Stimulated activated CD4-positive, alpha-beta T cell treated with anti-CD3 and anti-CD28 coated beads, Interleukin-1b, Interleukin-23, amount 100 ng/mL, for 1 hour (primary cell): ENCODE data around the gene C17orf67.
A peak's percentile ranks its signal among the peaks of the same experiment; 100 is the strongest.

Source experiments
- DNase-seq, 2 donors: peaks; one replicate each; pipeline ENCODE4 v3.0.0-alpha.2; 2020; ENCODE audit warnings: low read depth in 2 of 2

C17orf67 gene

DNA sequence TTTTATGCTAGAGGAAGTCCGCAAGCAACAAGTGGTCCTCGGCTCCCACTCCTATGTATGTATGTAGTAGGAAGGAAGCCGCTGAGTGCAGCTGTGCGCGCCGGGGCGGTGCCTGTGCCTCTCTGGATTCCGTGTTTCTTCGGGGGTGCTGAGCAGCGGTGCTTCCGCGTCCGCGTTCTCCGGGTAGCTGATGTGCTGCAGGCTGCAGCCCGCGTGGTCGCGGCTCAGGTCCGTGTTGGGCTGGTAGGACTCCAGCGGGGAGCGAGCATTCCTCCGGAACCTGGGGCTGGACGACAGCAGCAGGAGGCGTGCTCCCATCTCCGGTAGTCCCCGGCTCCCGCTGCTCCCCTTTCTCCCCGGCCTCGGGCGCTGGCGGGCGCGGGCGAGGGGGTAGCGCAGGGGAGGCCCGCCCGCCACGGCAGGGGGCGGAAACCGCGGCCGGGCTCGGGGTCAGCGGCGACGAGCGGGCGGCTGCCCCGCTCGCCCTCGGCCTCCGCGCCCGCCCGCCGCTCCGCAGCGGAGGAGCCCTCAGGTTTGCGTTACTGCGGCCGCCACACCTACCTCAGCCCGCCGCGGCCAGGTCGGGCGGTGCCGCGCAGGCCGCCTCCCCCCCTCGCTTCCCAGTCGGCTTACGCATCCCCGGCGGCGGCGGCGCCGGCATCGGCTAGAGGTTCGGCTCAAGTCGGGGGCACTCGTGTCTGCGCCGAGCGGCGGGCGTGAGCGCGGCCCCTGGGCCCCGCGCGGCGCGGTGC, 487 bp downstream of the C17orf67 start:
- DNase-seq, result peak; percentile 29 to 31

DNA sequence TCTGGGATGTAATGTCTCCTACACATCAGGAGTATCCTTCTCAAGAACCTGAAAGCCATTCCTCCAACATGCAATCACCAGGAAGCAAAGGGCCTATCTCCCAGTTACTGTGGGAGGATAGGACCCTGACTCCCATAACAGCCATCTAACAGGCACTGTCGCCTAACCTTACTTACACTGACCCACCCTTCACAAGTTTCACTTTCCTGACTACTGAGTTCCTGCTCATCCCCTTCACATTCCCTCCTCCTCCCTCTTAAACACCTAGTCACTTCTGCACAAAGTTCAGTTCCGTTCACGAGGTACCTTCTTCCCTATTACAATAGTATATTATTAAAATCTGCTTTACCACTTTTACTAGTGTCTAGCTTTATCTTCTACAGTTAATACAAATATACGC, 1.3 kb downstream of the C17orf67 start:
- no peak for DNase-seq

DNA sequence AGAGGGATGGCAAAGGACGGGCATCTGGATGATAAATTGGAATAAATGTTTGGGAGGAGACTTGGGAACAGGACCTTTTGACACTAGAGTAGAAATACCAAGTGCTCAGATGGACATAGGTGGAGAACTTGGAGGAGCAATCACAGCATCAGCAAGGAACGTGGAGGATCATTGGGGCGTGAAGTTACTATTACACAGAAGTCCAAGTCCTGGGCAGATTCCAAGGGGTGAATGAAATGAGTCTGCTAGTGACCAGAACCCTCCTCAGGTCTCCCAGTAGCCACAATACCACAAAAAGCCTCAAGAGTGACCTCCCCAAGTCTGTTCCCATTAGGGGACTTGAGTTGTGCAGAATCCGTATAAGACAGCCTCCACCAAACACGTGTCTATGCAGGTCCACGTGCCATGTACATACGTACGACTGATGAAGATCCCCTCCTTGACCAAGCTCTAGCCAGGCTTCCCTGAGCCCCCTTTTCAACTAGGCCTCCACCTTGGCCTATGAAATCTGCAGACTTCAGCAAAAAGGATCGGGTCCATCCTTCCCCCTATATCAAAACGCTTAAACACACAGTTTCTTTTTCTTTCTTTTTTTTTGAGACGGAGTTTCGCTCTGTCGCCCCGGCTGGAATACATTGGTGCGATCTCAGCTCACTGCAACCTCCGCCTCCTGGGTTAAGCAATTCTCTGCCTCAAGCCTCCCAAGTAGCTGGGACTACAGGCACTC, 2.2 kb downstream of the C17orf67 start:
- no peak for DNase-seq

DNA sequence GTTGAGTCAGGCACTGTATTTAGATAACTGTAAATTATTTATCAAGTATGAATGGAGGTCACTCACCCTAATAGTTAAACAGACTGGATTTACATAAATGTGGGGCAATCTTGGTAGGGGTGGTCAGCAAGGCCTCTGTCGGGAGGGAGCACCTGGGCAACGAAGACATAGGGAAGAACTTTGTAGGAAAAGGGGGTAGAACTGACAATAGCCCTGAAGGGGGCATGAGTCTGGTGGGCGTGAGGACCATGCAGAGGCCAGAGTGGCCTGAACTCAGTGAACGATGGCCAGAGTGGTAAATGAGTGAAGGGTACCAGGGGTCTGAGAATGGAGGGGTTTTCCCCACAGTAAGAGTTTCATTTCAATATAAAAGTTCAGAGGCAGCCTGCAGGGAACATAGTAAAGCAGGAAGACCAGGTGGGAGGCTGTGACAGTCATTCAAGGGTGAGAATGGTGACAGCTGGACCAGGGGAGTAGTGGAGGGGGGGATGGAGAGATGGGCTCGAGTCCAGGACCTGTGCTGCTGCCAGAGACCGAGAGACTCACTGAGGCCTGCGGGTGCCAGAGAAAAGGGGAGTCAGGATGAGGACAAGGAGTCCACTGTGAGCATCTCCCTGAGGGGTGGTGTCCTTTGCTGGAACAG, 2.9 kb downstream of the C17orf67 start:
- no peak for DNase-seq

DNA sequence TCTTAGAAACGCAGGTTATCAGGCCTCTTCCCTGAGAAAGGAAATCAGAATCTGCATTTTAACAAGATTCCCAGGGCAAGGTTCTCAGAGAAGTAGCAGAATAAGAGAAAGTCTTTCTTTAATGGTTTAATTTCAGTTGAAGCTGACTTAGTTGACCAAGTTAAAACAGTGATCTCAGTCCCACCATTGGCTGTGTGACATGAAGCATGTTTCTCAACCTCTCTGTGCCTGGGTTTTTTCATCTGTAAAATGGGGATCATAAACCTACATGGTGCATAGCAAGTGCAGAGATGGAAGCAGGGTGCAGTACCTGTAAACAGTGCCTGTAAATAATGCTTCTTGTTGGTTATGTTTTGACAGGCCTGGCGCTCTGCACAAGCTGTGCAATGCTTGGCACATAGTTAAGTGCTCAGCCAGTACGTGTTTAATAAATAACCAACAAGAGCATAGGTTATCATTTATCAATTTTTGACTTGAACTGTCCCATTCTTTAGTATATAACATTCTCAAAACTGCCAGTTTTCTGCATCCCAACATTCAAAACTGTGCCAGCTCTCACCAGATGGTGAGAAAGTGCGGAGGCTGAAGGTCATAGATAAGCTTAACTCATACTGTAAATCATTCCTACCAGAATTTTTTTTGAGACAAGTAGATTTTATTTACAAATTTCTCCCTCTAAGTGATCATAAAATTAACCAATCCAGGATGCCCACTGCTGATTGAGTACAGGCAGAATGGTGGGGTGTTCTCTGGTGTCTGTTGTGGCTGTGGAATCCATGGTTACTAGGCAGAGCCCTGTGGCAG, 6.9 kb downstream of the C17orf67 start:
- no peak for DNase-seq

DNA sequence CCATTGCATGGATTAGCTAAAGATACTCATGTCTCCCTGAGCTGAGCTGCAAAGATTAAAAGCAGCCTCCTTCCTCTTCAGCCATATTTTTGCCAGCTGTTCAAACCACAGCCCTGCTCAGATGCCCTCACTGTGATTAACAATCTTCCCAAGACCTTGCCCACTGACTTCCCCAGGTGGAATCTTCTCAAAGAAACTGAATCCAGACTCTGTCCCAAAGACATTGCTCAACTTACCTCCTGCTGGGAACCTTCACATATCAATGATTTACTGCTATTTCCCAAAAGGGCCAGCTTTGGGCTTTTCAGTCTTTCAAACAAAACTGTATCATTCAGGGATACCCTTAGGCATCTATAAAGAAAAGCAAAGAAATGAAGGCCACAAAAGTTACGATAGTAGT, 9.2 kb downstream of the C17orf67 start:
- no peak for DNase-seq

DNA sequence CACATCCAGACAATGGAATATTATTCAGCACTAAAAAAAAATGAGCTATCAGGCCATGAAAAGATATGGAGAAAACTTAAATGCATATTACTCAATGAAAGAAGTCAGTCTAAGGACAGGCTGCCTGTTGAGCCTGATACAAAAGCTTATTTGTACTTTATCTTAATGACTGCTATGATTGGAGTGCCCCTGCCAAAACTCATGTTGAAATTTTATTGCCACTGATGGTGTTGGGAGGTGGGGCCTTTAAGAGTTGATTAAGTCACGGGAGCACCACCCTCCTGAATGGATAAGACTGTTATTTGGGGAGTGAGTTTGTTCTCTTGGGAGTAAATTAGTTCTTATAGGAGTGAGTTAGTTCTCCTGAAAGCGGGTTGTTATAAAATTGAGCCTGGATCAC, 9.9 kb downstream of the C17orf67 start:
- no peak for DNase-seq

DNA sequence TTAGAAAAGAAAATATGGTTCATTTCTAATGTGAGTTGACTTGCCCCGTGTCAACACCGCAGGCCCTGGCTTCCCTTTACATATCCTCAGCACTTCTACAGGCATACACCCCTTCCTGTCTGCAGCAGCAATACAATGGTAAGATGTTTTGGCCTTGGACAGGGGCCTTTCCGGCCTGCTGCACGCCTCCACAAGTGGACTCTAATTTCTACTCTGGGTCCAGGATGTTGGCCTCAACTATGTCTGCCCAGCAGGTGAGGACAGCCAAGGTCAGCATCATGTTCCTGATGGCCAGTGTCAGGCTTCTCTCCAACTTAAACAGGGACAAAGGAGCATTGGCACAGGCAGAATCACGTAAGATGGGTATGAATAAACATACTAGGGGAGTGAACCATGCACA, 11.0 kb downstream of the C17orf67 start:
- no peak for DNase-seq

DNA sequence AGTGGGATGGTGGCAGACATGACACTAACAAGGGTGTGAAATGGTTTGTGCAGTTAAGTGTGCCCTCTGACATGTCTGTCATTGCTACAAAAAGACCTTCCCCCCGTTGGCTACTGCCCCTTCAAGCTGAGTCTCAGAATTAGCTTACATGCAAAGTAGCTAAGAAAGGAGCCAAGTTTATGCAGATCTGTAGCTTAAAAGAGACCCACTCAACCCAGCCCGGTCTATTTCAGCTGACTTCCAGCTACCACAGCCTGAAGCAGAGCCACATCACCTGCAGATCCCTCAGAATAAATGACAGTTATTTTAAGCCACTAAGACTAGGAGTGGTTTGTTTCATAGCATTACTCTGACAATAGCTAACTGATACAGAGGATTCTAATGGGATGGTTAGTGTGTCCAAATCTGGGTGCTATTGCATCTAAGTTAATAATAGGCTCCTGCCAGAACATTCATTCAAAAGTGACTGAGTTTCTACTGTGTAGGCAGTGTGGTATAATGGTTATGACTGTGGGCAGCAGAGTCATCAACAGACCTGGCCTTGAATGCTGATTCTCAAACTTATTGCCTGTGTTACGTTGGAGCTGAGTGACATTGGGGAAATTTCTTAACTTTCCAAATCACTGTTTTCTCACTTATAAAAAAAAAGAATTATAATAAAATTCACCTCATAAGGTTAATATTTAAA, 11.7 kb downstream of the C17orf67 start:
- DNase-seq, result no peak

DNA sequence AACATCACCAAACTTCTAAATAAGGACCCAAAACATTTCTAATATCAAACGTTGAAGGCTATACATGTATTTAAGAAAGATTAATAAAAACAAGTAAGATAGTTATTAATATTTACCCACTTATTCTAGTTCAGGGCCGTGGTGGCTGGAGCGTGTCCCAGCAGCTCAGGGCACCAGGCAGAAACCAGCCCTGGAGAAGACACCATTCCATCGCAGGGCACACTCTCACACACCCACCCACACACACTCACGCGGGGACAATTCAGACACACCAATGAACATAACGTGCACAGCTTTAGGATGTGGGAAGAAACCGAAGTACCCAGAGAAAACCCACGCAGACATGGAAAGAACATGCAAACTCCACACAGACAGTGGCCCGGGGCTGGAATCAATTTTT, 13.5 kb downstream of the C17orf67 start:
- DNase-seq, result no peak

DNA sequence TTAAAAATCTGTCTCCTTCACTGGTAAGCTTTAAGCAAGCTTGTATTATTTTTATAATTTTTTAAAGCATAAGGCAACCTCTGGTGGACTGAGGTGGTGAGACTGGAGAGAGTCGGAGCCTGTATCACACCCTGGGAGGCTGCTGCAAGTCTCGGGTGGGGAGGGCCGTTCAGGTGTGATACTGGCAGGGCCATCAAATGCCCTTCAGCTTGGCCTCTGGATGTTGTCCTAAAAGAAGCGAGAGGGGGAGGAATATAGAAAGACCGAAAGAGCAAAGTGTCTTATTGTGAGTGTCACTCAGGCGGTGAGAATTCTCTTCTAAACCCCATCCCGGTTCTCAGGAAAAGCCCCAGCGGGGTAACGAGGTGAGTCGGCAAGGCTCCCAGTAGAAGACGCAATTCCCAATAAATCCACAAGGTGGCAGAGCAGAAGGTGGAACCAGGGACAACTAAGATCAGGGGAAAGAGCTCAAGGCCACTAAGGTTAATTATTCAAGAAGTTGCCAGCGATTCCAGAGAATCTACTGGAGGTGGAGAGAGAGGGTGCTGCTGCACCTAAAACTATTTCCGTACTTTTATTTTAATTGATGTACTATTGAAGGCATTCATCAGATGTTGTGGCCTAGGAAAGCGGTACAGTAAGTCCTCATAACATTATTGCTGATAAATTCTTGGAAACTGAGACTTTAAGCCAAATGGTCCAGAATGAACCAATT, 14.1 kb downstream of the C17orf67 start:
- DNase-seq, result peak; percentile 41 to 50

DNA sequence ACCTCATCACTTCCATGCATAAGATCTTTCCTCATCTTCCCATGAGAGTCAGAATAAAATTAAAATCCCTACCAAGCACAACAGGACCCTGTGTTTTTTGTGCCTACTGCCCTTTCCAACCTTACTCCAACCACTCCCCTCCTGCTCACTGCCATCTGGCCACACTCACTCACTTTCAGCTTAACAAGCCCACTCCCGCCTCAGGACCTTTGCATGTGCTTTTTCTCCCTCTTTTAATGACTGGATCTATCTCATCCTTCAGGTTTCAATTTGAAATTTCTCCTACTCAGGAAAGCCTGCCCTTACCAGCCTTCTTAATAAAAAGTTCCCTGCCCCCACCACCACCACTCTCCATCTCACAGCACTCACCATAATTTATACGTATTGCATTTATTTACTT, 14.7 kb downstream of the C17orf67 start:
- no peak for DNase-seq

DNA sequence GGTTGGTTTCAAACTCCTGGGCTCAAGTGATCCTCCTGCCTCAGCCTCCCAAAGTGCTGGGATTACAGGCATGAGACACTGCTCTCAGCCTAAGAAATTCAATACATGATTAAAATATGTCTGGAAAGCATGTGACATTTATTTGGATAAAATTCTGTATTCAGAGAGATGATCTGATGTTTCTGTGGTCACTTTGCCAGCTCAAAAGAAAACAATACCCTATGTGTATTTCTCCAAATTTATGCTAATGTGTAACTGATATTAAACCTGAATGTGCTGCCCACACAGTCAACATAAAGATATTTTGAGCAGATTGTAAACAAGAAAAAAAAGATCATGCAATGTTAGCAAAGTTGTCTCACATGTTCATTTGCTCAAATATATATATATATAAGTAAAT, 16.7 kb downstream of the C17orf67 start:
- DNase-seq, result no peak

DNA sequence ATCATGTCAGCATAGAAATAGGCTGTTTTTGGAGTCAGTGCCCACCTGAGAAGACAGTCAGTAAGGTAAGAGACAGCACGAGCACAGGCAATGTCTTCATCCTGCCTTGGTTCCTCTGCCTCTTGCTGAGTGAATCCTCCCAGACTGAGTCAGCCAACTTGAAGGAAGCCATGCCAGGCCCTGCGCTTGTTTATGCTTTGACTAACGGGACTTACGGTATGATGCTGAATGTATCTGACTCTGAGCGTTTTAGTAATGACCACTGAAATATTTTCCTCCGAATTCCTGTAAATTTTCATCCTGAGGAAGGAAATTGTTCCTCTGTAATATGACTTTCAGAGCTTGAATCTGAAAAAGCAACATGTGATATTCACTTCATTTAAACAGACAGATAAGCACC, 18.0 kb downstream of the C17orf67 start:
- DNase-seq, result no peak

DNA sequence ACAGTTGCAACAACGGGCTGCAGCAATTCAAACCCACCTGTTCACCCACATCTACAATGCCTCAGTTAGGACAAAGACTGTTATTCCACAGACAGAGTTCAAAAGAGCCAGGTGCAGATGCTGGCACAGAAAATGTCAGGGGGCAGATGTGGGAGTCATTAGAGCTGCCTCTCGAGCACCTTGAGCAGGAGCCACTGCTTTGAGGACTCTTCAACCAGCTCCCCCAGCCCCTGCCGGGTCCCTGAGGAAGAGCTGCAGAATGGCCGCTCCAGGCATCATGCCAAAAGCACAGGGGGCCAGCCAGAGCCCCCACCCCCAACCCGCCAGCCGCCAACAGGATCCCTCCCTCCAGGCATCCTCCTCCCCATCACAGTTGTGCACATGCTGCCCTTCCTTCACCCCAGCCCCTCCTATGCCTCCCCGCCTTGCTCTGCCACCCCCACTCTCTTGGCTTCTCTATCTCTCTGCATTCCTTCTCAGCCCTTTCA, 20.8 kb downstream of the C17orf67 start:
- DNase-seq, result no peak

DNA sequence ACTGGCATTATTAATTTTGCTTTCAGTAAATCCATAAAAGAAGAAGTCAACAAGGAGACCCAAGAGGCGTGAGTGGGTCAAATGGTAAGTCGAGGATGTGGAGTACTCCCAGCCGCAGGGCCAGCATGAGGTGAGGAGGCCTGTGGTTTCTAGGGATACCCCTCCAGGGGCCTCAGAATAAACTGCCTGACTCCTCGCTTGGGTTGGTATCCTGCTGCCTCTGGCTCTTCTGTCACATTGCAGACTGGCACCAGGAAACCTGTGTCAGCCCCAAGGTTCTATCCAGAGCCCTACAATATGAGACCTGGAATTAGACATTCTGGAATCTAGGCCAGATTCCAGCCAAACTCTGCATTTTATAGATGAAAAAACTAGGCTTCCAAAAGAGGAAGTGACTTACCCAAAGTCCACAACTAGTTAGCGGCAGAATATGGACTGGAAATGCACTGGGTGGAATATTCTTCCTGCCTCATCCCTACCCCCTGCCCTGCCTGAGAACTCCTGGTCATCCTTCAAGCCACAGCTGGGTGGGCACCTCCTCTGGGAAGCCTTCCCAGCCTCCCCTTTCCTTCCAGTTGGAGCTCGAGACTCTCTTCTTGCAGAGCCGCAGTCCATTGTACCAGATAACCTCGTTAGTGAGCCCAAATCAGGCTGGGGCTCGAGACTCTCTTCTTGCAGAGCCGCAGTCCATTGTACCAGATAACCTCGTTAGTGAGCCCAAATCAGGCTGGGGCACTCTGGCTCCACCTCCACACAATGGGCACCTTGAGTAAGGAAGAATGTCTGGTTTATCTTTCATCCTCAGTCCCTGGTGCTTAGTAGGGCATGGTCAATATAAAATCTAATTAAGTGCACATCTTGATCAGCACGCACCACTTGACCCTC, 22.6 kb downstream of the C17orf67 start:
- no peak for DNase-seq

DNA sequence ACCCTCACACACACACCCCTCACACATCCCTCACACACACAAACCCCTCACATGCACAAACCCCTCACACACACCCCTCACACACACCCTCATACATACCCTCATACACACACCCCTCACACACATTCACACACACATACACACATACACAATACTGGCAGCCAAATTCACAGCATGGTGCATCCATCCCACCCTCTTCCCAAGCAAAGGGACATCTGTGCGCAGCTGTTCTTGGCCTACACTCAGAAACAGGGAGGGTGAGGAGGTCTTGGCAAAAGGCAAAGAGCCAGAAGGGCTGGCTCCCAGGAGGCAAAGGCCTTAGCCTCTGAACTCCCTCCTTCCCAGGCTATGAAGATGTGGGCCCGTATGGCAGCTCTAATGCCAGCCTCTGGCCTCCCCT, 23.4 kb downstream of the C17orf67 start:
- no peak for DNase-seq

DNA sequence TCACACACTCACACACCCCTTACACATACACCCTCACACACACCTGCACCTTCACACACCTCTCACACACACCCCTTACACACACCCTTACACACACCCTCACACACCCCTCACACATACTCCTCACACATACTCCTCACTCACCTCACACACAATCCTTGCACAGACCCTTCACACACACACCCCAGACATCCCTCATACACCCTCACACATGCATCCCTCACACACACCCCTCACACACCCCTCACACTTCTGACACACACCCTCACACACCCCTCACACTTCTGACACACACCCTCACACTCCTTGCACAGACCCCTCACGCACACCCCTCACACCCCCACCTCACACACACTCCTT, 23.9 kb downstream of the C17orf67 start:
- DNase-seq, result no peak

DNA sequence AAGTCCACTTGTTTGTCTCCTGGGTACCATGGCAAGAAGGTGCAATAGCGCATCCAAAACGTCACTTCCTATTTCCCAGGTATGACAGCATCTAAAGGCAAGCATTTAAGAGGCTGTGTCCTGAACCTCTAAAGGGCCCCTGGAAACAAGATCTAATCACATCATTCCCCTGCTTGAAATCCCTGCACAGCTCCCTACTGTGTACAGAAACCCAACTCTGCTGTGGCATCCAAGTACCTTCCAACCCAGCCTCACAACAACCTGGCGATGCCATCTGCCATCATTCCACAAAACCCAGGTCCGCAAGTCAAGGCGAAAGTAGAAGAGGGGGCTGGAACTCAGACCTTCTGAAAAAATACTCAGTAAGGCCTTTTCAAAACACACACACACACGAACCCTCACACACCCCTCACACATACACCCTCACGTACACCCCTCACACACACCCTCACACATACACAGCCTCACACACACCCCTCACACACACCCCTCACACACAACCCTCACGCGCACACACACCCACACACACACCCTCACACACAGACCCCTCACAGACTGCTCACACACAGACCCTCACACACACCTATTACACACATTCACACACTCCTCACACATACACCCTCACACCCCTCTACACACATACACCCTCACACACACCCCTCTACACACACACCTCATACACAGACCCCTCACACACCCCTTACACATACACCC, 24.5 kb downstream of the C17orf67 start:
- DNase-seq, result no peak
